Colonic mucosa (tissue), 4 donors: ENCODE measurements around the gene GNPTG. TPM values are rescaled to one million over a fixed set of nuclear protein-coding genes. Genes with fewer than 3 reads are reported as not detected.

ENCODE experiments used
- DNase-seq: peaks from one replicate; pipeline ENCODE4 v3.0.0-alpha.2; 2020
- H3K27ac ChIP-seq: fragments of 200-600 bp; one replicate; pipeline ENCODE4 v1.8.0; 2021
- H3K27me3 ChIP-seq: fragments of 200-600 bp; one replicate; pipeline ENCODE4 v1.8.0; 2021
- H3K36me3 ChIP-seq: fragments of 200-600 bp; one replicate; pipeline ENCODE4 v1.8.0; 2021
- H3K4me1 ChIP-seq: fragments of 200-600 bp; one replicate; pipeline ENCODE4 v1.8.0; 2021; ENCODE audit warnings: mild to moderate bottlenecking
- H3K4me3 ChIP-seq: fragments of 200-600 bp; one replicate; pipeline ENCODE4 v1.8.0; 2021
- H3K9ac ChIP-seq, 2 donors: one replicate each; pipeline ENCODE4 v1.7.0; 2013; ENCODE audit warnings: control low read depth in 2 of 2, low read depth in 2 of 2, low read length in 2 of 2
- H3K9me3 ChIP-seq: fragments of 200-600 bp; one replicate; pipeline ENCODE4 v1.8.0; 2021
- CTCF ChIP-seq: fragments of 200-600 bp; IDR thresholded peaks from one replicate; pipeline ENCODE4 v1.8.0; 2022; ENCODE audit warnings: antibody characterized with exemption, mild to moderate bottlenecking
- intact Hi-C: fragments of 100-400 bp; cut with DNase I; formaldehyde crosslinking; loops from one replicate; pipeline ENCODE4 v1.14.1; 2022
- total RNA-seq, 2 donors: library from RNA; stranded (reverse); fragmentation: NEBNext Ultra II Directional in 1 of 2; extraction: Animal tissue kit (Norgen Biotek cat#: 25700) in 1 of 2; gene quantifications; one replicate each; pipeline ENCODE4 v1.2.1, GENCODE V29; 2021
- donor health status: healthy.
- donor health status: DM: no; HTN: no; CAD: no.
- donor health status: DM: no; HTN: no; CAD: no.

Gene GNPTG
- total RNA-seq, 2 donors from 2014 or later = 48.2 to 59.1 TPM

GRCh38 chr16:1375741-1376410, 24.1 kb downstream of the GNPTG start:
- H3K9me3 ChIP-seq = no peaks in the 10 kb centered on the region
- peaks cover 8% of the 10 kb centered on the region for H3K4me1 ChIP-seq
- H3K27ac ChIP-seq = no peak overlapping the region
- no peak for TF ChIP-seq CTCF
- no peaks in the 10 kb centered on the region for H3K27me3 ChIP-seq
- no peak overlapping the region for H3K9ac ChIP-seq
- intact Hi-C loops = no loop called here
- H3K4me3 ChIP-seq = no peak overlapping the region
- no peak for DNase-seq
- no peaks in the 10 kb centered on the region for H3K36me3 ChIP-seq

- Histone ChIP-seq H3K9me3 (no peaks in the 10 kb centered on the region), H3K27ac (no peak overlapping the region), H3K4me1 (peaks cover 8% of the 10 kb centered on the region), H3K36me3 (no peaks in the 10 kb centered on the region), H3K4me3 (no peak overlapping the region), H3K9ac (no peak overlapping the region), H3K27me3 (no peaks in the 10 kb centered on the region)
- no peak for TF ChIP-seq CTCF
- DNase-seq = no peak
- intact Hi-C loops = no loop called here
Observed at GRCh38 chr16:1377406-1378010, 25.8 kb downstream of the GNPTG start.

GRCh38 chr16:1378087-1378803, 26.5 kb downstream of the GNPTG start:
- intact Hi-C loops = no loop called here
- Histone ChIP-seq H3K9me3 (no peaks in the 10 kb centered on the region), H3K27me3 (no peaks in the 10 kb centered on the region), H3K9ac (peak overlapping the region in 1 of 2 donors; percentile 12), H3K4me1 (peaks cover 8% of the 10 kb centered on the region), H3K4me3 (peak overlapping the region; percentile 53), H3K36me3 (no peaks in the 10 kb centered on the region), H3K27ac (no peak overlapping the region)
- no peak for TF ChIP-seq CTCF
- no peak for DNase-seq

- H3K4me3 ChIP-seq = peak overlapping the region; percentile 53
- no peaks in the 10 kb centered on the region for H3K9me3 ChIP-seq
- H3K4me1 ChIP-seq = peaks cover 8% of the 10 kb centered on the region
- peak; percentile 68 for DNase-seq
- H3K36me3 ChIP-seq = no peaks in the 10 kb centered on the region
- H3K9ac ChIP-seq = peak overlapping the region; percentile 12 to 60
- intact Hi-C loops = no loop called here
- H3K27me3 ChIP-seq = no peaks in the 10 kb centered on the region
- no peak overlapping the region for H3K27ac ChIP-seq
- no peak for TF ChIP-seq CTCF
Observed at GRCh38 chr16:1378804-1379303, 27.1 kb downstream of the GNPTG start.

- H3K27me3 ChIP-seq = no peaks in the 10 kb centered on the region
- TF ChIP-seq CTCF = no peak
- intact Hi-C loops = no loop called here
- DNase-seq = peak; percentile 77
- peak overlapping the region; percentile 53 for H3K4me3 ChIP-seq
- H3K36me3 ChIP-seq = no peaks in the 10 kb centered on the region
- peaks cover 8% of the 10 kb centered on the region for H3K4me1 ChIP-seq
- H3K9ac ChIP-seq = peak overlapping the region in 1 of 2 donors; percentile 60
- H3K9me3 ChIP-seq = no peaks in the 10 kb centered on the region
- H3K27ac ChIP-seq = no peak overlapping the region
Observed at GRCh38 chr16:1379304-1380076, 27.8 kb downstream of the GNPTG start.
